GM18507 (cell line): ENCODE results near the gene LACRT.
"Not testable (repeated sequence)": the region's sequence is repeated elsewhere in the genome, so short reads cannot be mapped to it uniquely, and the experiment has no call there.

Source experiments
- DNase-seq: peaks from one replicate; pipeline ENCODE4 v3.0.0; 2011; ENCODE audit warnings: low read depth; ENCODE audit not compliant: insufficient read length; ENCODE audit errors: extremely low spot score
- FAIRE-seq: peaks from 2 replicates; lab custom pipeline; 2011; peaks lifted over from hg19 to GRCh38; lab: Jason Lieb, UNC

The LACRT gene

GRCh38 chr12:54634795-54635194 lies at the start of gene LACRT:
LACRT (minus strand) TSS chr12:54634895; CDS start chr12:54634841, 54 bp downstream.
- DNase-seq = no peak
- FAIRE-seq = no peak

GRCh38 chr12:54683398-54683797 lies 48.7 kb upstream of the LACRT start:
- FAIRE-seq = no peak

GRCh38 chr12:54682674-54683073 lies 48.0 kb upstream of the LACRT start:
- DNase-seq = no peak
- FAIRE-seq = no peak

More at GRCh38 chr12:54683398-54683797, 48.7 kb upstream of the LACRT start:
- DNase-seq = no peak

GRCh38 chr12:54680374-54680773 lies 45.7 kb upstream of the LACRT start:
- DNase-seq (no peak), FAIRE-seq (peak; percentile 69)

GRCh38 chr12:54678131-54678530 lies 43.4 kb upstream of the LACRT start:
- DNase-seq (no peak), FAIRE-seq (no peak)

- no peak for FAIRE-seq
Observed at GRCh38 chr12:54667945-54668344, 33.2 kb upstream of the LACRT start.

GRCh38 chr12:54666008-54666407 lies 31.3 kb upstream of the LACRT start:
- no peak for FAIRE-seq
- no peak for DNase-seq

More at GRCh38 chr12:54667945-54668344, 33.2 kb upstream of the LACRT start:
- no peak for DNase-seq

GRCh38 chr12:54665022-54665635 lies 30.4 kb upstream of the LACRT start:
- DNase-seq, FAIRE-seq: not testable (repeated sequence)

GRCh38 chr12:54663603-54664002 lies 28.9 kb upstream of the LACRT start:
- FAIRE-seq (no peak), DNase-seq (no peak)

GRCh38 chr12:54662026-54662425 lies 27.3 kb upstream of the LACRT start:
- DNase-seq (no peak), FAIRE-seq (no peak)

GRCh38 chr12:54661048-54661447 lies 26.4 kb upstream of the LACRT start:
- FAIRE-seq (no peak), DNase-seq (no peak)

GRCh38 chr12:54660320-54660962 lies 25.7 kb upstream of the LACRT start:
- FAIRE-seq = no peak
- DNase-seq = no peak

- DNase-seq (peak; percentile 46), FAIRE-seq (peak; percentile 79)
Observed at GRCh38 chr12:54658306-54659264, 23.9 kb upstream of the LACRT start.

GRCh38 chr12:54657105-54657607 lies 22.5 kb upstream of the LACRT start:
- FAIRE-seq (no peak), DNase-seq (no peak)

GRCh38 chr12:54654926-54655325 lies 20.2 kb upstream of the LACRT start:
- DNase-seq = no peak
- no peak for FAIRE-seq

GRCh38 chr12:54653025-54653424 lies 18.3 kb upstream of the LACRT start:
- FAIRE-seq (no peak), DNase-seq (no peak)

GRCh38 chr12:54650889-54651288 lies 16.2 kb upstream of the LACRT start:
- no peak for FAIRE-seq

GRCh38 chr12:54650409-54650808 lies 15.7 kb upstream of the LACRT start:
- DNase-seq (no peak), FAIRE-seq (no peak)

More at GRCh38 chr12:54650889-54651288, 16.2 kb upstream of the LACRT start:
- DNase-seq = no peak

- DNase-seq (no peak), FAIRE-seq (no peak)
Observed at GRCh38 chr12:54649825-54650224, 15.1 kb upstream of the LACRT start.

- FAIRE-seq (no peak), DNase-seq (no peak)
Observed at GRCh38 chr12:54648265-54648664, 13.6 kb upstream of the LACRT start, which contains the start of gene DCD. DCD (minus strand) TSS chr12:54648365; CDS start chr12:54648303, 62 bp downstream.
